Measurements from ENCODE around the gene FAM227B.

DNA sequence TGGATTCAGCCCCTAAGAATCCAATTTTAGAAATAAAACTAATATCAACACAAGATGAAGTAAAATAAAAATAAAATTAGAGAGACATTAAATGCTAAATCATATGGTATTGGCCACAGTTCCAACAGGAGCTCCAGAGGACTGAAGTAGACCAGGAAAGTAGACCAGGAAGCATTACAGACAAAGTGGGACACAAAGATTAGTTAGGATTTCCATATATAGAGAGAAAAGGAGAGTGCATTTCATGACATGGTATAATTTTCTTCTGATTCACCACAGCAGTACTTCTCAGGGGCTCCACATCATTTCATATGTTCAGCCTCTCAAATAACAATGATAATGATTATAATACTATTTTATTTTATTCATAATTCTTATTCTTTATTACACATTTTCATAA is 179.3 kb downstream of the FAM227B start:
- TF ChIP-seq EZH2 (IDR thresholded peaks at IDR 0.05; ENCODE audit: borderline replicate concordance, low read length) (no peak), CTCF (IDR thresholded peaks at IDR 0.05; ENCODE audit: low read length) (no peak)

Measured in OCI-LY1 (cell line).